ENCODE results near the gene MICAL2.

Gene MICAL2

DNA sequence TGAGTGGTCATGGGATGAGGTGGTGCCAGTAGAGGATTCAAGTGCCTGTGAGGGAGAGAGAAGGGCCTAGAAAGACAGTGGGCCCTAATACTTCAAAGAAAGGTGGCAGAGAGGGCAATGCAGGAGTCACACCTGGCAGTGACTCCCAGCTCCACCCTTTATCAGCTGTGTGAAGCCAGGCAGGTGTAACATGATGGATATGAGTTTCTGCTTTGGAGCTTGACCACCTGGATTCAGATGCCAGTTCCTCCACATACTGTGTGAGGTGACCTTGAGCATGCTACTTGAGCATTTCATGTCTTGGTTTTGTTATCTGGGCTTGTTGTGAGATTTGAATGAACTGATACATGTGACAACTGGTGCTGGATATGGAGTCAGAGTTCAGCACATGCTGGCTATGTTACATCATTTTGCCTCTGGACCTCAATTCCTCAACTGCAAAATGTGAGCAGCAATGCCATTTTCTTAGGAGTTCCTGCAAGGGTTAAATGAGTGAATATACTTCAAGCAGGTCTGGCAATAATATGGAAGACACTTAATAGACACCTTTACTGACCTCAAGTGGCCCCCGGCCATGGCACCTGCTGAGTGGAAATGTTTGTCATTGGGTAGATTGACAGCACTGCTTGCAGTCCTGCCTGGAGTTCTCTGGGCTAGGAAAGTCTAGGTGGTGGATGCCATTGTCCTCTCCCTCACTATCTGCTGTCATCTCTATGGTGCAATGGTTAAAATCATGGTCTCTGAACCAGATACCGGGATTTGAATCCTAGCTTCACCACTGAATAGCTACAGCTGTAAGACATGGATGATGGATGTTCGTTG is 83.3 kb downstream of the MICAL2 start:
- WGBS (ENCODE audit: insufficient coverage) = 83% methylated on average over 1 of the region's 3 CpGs
- H3K4me1 ChIP-seq (ENCODE audit: control extremely low read depth in 1 of 4, control insufficient read depth in 4 of 4, insufficient read depth in 4 of 4, low read length in 3 of 4) = peaks cover 0 to 23% (median 6%) of the 10 kb centered on the region in 4 experiments

DNA sequence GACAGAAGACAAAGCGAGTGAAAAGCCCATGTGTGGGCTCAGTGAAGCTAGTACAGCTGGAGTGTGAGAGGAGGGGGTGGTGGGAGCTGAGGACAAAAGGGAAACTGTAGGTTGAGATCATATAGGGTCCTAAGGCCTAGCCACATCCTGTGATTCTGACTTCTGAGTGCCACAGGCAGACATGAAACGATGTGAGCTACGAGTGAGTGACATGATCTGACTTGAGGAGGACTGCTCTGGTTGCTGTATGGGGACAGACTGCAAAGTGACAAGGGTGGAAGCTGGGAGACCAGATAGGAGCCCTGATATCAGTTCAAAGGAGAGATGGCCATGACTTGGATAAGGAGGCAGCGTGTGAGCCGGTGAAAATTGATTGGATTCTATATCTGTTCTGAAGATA is 85.4 kb downstream of the MICAL2 start:
- Histone ChIP-seq H3K4me1 (ENCODE audit: control extremely low read depth in 1 of 4, control insufficient read depth in 4 of 4, insufficient read depth in 4 of 4, low read length in 3 of 4) (peaks cover 3 to 35% (median 19%) of the 10 kb centered on the region in 4 experiments), H3K9me3 (ENCODE audit: control extremely low read depth in 1 of 5, control insufficient read depth in 4 of 5, insufficient read depth in 2 of 5, low read depth in 1 of 5, low read length in 4 of 5) (no peaks in the 10 kb centered on the region), H3K36me3 (ENCODE audit: control insufficient read depth in 4 of 4, insufficient read depth in 4 of 4, low read length in 3 of 4) (no peaks in the 10 kb centered on the region), H3K4me3 (ENCODE audit: control insufficient read depth in 1 of 7, extremely low read depth in 1 of 7, insufficient read depth in 4 of 7, low read depth in 2 of 7, low read length in 6 of 7) (no peak overlapping the region), H3K27me3 (replicated peaks in 2 of 5; ENCODE audit: control insufficient read depth in 4 of 5, insufficient read depth in 5 of 5, low read length in 4 of 5) (no peaks in the 10 kb centered on the region), H3K27ac (ENCODE audit: insufficient read depth in 1 of 2, low read depth in 1 of 2, low read length in 2 of 2, poor library complexity in 1 of 2, severe bottlenecking in 2 of 2) (no peak overlapping the region)
- peak in 2 of 3 donors; percentile 45 to 67 for DNase-seq
- 53% methylated on average over 4 of the region's 5 CpGs for WGBS (ENCODE audit: insufficient coverage)
- CTCF ChIA-PET = no interaction called here
- POLR2A ChIA-PET = interaction anchor here (1.0 kb wide), 1 partner anchor 56 kb away, joined by 4 read pairs; no protein-coding TSS in a partner anchor

More for the DNA sequence above, 83.3 kb downstream of the MICAL2 start:
- ChIA-PET POLR2A (no interaction called here), CTCF (interaction anchor here (0.7 to 1.7 kb wide), 6 partner anchors 9 to 149 kb away, joined by 3 to 5 read pairs (median 4); no protein-coding TSS in a partner anchor)
- Histone ChIP-seq H3K4me3 (ENCODE audit: control insufficient read depth in 1 of 7, extremely low read depth in 1 of 7, insufficient read depth in 4 of 7, low read depth in 2 of 7, low read length in 6 of 7) (no peak overlapping the region), H3K27ac (ENCODE audit: insufficient read depth in 1 of 2, low read depth in 1 of 2, low read length in 2 of 2, poor library complexity in 1 of 2, severe bottlenecking in 2 of 2) (no peak overlapping the region), H3K36me3 (ENCODE audit: control insufficient read depth in 4 of 4, insufficient read depth in 4 of 4, low read length in 3 of 4) (no peaks in the 10 kb centered on the region), H3K9me3 (ENCODE audit: control extremely low read depth in 1 of 5, control insufficient read depth in 4 of 5, insufficient read depth in 2 of 5, low read depth in 1 of 5, low read length in 4 of 5) (no peaks in the 10 kb centered on the region), H3K27me3 (replicated peaks in 2 of 5; ENCODE audit: control insufficient read depth in 4 of 5, insufficient read depth in 5 of 5, low read length in 4 of 5) (no peaks in the 10 kb centered on the region)
- DNase-seq = no peak

DNA sequence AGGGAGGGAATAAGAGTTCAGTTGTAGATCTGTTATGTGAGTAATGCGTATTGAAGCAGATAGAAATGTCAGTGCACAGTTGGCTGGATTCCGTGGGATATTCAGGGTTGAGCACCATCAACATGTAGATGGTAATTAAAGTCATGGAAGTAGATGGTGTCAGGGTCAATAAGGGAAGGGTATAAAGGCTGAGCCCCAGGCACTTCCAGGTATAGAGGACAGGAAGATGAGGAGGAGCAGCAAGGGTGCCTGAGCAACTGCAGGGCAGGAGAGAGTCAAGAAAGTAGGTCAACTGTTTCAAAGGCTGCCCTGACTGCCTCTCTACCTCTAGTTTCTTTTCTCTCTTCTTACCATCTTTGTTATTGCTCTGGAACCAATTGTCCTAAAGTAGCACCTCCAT is 85.9 kb downstream of the MICAL2 start:
- ChIA-PET POLR2A (interaction anchor here (1.0 kb wide), 1 partner anchor 56 kb away, joined by 4 read pairs; no protein-coding TSS in a partner anchor), CTCF (interaction anchor here (1.2 kb wide), 1 partner anchor 85 kb away, joined by 3 read pairs; no protein-coding TSS in a partner anchor)
- WGBS (ENCODE audit: insufficient coverage) = 100% methylated on average over 2 of the region's 2 CpGs
- Histone ChIP-seq H3K4me1 (ENCODE audit: control extremely low read depth in 1 of 4, control insufficient read depth in 4 of 4, insufficient read depth in 4 of 4, low read length in 3 of 4) (peaks cover 3 to 40% (median 25%) of the 10 kb centered on the region in 4 experiments), H3K4me3 (ENCODE audit: control insufficient read depth in 1 of 7, extremely low read depth in 1 of 7, insufficient read depth in 4 of 7, low read depth in 2 of 7, low read length in 6 of 7) (no peak overlapping the region), H3K27ac (ENCODE audit: insufficient read depth in 1 of 2, low read depth in 1 of 2, low read length in 2 of 2, poor library complexity in 1 of 2, severe bottlenecking in 2 of 2) (no peak overlapping the region), H3K36me3 (ENCODE audit: control insufficient read depth in 4 of 4, insufficient read depth in 4 of 4, low read length in 3 of 4) (no peaks in the 10 kb centered on the region), H3K27me3 (replicated peaks in 2 of 5; ENCODE audit: control insufficient read depth in 4 of 5, insufficient read depth in 5 of 5, low read length in 4 of 5) (no peaks in the 10 kb centered on the region), H3K9me3 (ENCODE audit: control extremely low read depth in 1 of 5, control insufficient read depth in 4 of 5, insufficient read depth in 2 of 5, low read depth in 1 of 5, low read length in 4 of 5) (no peaks in the 10 kb centered on the region)
- DNase-seq = no peak

DNA sequence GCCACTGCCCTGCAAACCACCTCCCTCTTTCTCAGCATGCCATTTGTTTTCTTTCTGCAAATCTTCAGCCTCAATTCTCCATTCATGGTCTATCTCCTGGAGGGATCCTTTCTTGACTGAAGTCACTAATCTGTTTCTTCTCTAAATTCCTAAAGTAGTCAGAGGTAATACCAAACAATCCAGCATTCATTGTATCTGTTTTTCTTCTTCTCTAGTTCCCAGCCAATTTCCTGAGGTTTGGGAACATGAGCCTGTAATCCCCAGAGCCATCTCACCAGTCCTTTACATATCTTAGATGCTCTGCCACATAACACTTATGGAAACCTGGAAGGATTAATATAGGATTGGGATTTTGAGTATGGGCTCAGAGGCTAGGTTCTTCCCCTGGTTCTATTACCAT is 86.5 kb downstream of the MICAL2 start:
- H3K9me3 ChIP-seq (ENCODE audit: control extremely low read depth in 1 of 5, control insufficient read depth in 4 of 5, insufficient read depth in 2 of 5, low read depth in 1 of 5, low read length in 4 of 5) = no peaks in the 10 kb centered on the region
- no peak for DNase-seq
- CTCF ChIA-PET = interaction anchor here (0.7 to 1.2 kb wide), 3 partner anchors 12 to 85 kb away, joined by 3 to 5 read pairs (median 3); no protein-coding TSS in a partner anchor
- no peaks in the 10 kb centered on the region for H3K27me3 ChIP-seq (replicated peaks in 2 of 5; ENCODE audit: control insufficient read depth in 4 of 5, insufficient read depth in 5 of 5, low read length in 4 of 5)
- POLR2A ChIA-PET = no interaction called here
- no peak overlapping the region for H3K27ac ChIP-seq (ENCODE audit: insufficient read depth in 1 of 2, low read depth in 1 of 2, low read length in 2 of 2, poor library complexity in 1 of 2, severe bottlenecking in 2 of 2)
- no peaks in the 10 kb centered on the region for H3K36me3 ChIP-seq (ENCODE audit: control insufficient read depth in 4 of 4, insufficient read depth in 4 of 4, low read length in 3 of 4)
- H3K4me3 ChIP-seq (ENCODE audit: control insufficient read depth in 1 of 7, extremely low read depth in 1 of 7, insufficient read depth in 4 of 7, low read depth in 2 of 7, low read length in 6 of 7) = no peak overlapping the region
- peaks cover 3 to 43% (median 28%) of the 10 kb centered on the region in 4 experiments for H3K4me1 ChIP-seq (ENCODE audit: control extremely low read depth in 1 of 4, control insufficient read depth in 4 of 4, insufficient read depth in 4 of 4, low read length in 3 of 4)

DNA sequence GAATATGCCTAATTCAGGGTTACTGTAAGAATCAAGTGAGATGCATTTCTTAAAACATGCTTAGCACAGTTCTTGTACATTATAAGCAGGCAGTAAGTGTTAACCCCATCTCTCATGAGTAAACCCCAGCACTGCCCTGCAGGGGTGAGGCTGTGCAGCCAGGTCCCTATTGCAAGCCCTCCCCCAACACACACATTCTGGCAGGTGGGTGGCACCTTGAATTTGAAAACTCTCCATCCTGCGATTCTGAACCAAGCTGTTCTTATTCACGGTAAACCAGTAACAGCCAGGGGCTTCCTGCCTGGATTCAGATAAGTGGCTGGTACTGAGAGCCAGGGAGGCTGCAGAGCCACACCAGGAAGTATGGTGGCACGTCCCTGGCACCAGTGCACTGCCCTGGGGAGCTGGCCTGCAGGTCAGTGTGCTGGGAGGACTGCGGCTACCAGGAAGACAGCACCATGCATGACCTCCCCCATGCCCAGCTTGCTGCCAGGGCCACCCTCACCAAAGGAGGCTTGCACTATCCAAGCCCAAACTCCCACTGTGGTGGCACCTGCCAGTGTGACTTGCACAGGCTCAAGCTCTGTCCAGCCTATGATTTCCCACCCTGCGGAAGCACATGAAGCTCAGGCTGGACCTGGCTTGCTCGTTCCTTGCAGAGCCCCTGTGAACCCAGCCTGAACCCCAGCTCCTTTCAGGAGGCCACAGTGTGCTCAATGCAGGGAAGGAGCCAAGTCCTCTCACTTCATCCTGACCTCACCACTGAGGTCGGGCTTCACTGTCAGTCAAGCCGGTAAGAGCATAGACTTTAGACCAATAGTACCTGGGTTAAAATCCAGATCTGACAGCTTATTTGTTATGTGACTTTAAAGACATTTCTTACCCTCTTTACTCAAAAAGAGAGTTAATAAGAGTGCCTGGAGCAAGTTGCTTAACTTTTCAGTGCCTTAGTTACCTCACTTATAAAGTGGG is 88.1 kb downstream of the MICAL2 start:
- H3K27ac ChIP-seq (ENCODE audit: insufficient read depth in 1 of 2, low read depth in 1 of 2, low read length in 2 of 2, poor library complexity in 1 of 2, severe bottlenecking in 2 of 2) = no peak overlapping the region

DNA sequence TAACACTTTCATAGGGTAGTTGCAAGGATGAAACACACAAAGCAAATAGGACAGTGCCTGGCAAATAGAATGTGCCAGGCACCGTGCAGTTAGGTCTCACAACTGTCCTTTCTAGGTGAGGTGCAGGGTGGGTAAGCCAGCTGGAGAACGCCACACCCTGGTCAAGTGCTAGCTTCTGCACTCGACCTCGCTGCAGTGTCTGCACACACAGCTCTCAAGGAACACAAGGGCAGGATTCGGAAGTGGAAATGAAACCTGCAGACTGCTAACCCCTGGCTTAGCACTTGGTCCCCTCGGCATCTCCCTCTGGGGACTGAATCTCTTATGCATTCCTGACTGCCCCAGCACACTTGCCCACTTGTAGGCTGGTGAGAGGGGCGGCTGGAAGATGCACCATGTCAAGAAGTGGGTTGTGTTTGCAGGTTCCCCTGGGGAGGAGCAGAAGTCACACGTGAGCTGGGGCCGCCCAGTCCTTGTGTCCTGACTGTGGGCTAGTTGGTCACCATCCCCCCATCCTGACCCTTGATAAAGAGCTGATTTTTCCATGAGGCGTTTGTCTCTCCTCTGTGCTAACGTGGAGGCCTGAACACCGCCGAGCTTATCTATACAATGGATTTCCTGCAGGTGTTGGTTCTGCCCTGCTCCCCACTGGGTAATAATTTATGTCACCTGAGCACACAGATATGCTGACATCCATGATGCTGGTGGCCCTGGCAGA is 89.0 kb downstream of the MICAL2 start:
- ChIA-PET CTCF (interaction anchor here (0.7 to 3.0 kb wide), 12 partner anchors 9 to 65 kb away, joined by 3 to 10 read pairs (median 4); no protein-coding TSS in a partner anchor), POLR2A (interaction anchor here (0.6 to 0.8 kb wide), 2 partner anchors 12 to 25 kb away, joined by 3 to 5 read pairs; no protein-coding TSS in a partner anchor)
- Histone ChIP-seq H3K27ac (ENCODE audit: insufficient read depth in 1 of 2, low read depth in 1 of 2, low read length in 2 of 2, poor library complexity in 1 of 2, severe bottlenecking in 2 of 2) (no peak overlapping the region), H3K9me3 (ENCODE audit: control extremely low read depth in 1 of 5, control insufficient read depth in 4 of 5, insufficient read depth in 2 of 5, low read depth in 1 of 5, low read length in 4 of 5) (no peaks in the 10 kb centered on the region), H3K36me3 (ENCODE audit: control insufficient read depth in 4 of 4, insufficient read depth in 4 of 4, low read length in 3 of 4) (no peaks in the 10 kb centered on the region), H3K4me3 (ENCODE audit: control insufficient read depth in 1 of 7, extremely low read depth in 1 of 7, insufficient read depth in 4 of 7, low read depth in 2 of 7, low read length in 6 of 7) (no peak overlapping the region), H3K27me3 (replicated peaks in 2 of 5; ENCODE audit: control insufficient read depth in 4 of 5, insufficient read depth in 5 of 5, low read length in 4 of 5) (no peaks in the 10 kb centered on the region), H3K4me1 (ENCODE audit: control extremely low read depth in 1 of 4, control insufficient read depth in 4 of 4, insufficient read depth in 4 of 4, low read length in 3 of 4) (peaks cover 3 to 43% (median 28%) of the 10 kb centered on the region in 4 experiments)
- 61% methylated on average over 13 of the region's 13 CpGs for WGBS (ENCODE audit: insufficient coverage)
- DNase-seq = no peak

More for the DNA sequence above, 88.1 kb downstream of the MICAL2 start:
- no peaks in the 10 kb centered on the region for H3K27me3 ChIP-seq (replicated peaks in 2 of 5; ENCODE audit: control insufficient read depth in 4 of 5, insufficient read depth in 5 of 5, low read length in 4 of 5)
- WGBS (ENCODE audit: insufficient coverage) = 60% methylated on average over 6 of the region's 8 CpGs
- peaks cover 3 to 43% (median 28%) of the 10 kb centered on the region in 4 experiments for H3K4me1 ChIP-seq (ENCODE audit: control extremely low read depth in 1 of 4, control insufficient read depth in 4 of 4, insufficient read depth in 4 of 4, low read length in 3 of 4)
- H3K9me3 ChIP-seq (ENCODE audit: control extremely low read depth in 1 of 5, control insufficient read depth in 4 of 5, insufficient read depth in 2 of 5, low read depth in 1 of 5, low read length in 4 of 5) = no peaks in the 10 kb centered on the region
- DNase-seq = no peak
- ChIA-PET POLR2A (no interaction called here), CTCF (interaction anchor here (1.0 to 3.0 kb wide), 14 partner anchors 9 to 64 kb away, joined by 3 to 10 read pairs (median 4); no protein-coding TSS in a partner anchor)
- no peaks in the 10 kb centered on the region for H3K36me3 ChIP-seq (ENCODE audit: control insufficient read depth in 4 of 4, insufficient read depth in 4 of 4, low read length in 3 of 4)
- no peak overlapping the region for H3K4me3 ChIP-seq (ENCODE audit: control insufficient read depth in 1 of 7, extremely low read depth in 1 of 7, insufficient read depth in 4 of 7, low read depth in 2 of 7, low read length in 6 of 7)

All from common myeloid progenitor, CD34-positive (primary cell).